PFSK-1 (cell line): Measurements from ENCODE around the gene POLG.

Experiments
- SIN3A ChIP-seq: IDR thresholded peaks from 2 replicates; pipeline ENCODE4 v1.6.1; 2012; ENCODE audit warnings: mild to moderate bottlenecking, low read length, moderate library complexity, borderline replicate concordance; ENCODE audit not compliant: insufficient read depth
- TAF1 ChIP-seq: IDR thresholded peaks from 2 replicates; pipeline ENCODE4 v1.6.1; 2012; ENCODE audit warnings: low read length, control low read depth, borderline replicate concordance; ENCODE audit not compliant: insufficient read depth
- TF ChIP-seq, protein P1 (sequence below), 2 experiments: IDR thresholded peaks; 2 replicates each; pipeline versions ENCODE4 v1.6.1 to v1.8.0; 2011 to 2012; ENCODE audit warnings: low read depth in 2 of 2, low read length in 2 of 2, control low read depth in 1 of 2, inconsistent platforms in 1 of 2, mild to moderate bottlenecking in 1 of 2, moderate library complexity in 1 of 2; ENCODE audit not compliant: insufficient read depth in 1 of 2

DNA sequence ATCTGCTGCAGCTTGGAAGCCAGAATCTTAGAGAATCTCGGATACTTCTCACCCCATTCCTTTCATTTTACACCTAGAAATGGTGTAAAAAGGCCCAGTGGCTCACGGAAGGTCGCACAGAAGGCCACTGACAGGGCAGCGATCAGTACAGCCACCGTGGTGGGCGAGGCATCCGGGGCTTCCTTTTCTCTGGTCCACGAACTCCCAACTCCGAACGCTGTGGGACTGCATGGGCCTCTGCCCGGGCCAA lies 36.3 kb upstream of the POLG start:
- TF ChIP-seq, protein P1, sequence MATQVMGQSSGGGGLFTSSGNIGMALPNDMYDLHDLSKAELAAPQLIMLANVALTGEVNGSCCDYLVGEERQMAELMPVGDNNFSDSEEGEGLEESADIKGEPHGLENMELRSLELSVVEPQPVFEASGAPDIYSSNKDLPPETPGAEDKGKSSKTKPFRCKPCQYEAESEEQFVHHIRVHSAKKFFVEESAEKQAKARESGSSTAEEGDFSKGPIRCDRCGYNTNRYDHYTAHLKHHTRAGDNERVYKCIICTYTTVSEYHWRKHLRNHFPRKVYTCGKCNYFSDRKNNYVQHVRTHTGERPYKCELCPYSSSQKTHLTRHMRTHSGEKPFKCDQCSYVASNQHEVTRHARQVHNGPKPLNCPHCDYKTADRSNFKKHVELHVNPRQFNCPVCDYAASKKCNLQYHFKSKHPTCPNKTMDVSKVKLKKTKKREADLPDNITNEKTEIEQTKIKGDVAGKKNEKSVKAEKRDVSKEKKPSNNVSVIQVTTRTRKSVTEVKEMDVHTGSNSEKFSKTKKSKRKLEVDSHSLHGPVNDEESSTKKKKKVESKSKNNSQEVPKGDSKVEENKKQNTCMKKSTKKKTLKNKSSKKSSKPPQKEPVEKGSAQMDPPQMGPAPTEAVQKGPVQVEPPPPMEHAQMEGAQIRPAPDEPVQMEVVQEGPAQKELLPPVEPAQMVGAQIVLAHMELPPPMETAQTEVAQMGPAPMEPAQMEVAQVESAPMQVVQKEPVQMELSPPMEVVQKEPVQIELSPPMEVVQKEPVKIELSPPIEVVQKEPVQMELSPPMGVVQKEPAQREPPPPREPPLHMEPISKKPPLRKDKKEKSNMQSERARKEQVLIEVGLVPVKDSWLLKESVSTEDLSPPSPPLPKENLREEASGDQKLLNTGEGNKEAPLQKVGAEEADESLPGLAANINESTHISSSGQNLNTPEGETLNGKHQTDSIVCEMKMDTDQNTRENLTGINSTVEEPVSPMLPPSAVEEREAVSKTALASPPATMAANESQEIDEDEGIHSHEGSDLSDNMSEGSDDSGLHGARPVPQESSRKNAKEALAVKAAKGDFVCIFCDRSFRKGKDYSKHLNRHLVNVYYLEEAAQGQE (IDR thresholded peaks at IDR 0.05; ENCODE audit: insufficient read depth in 1 of 2, low read depth in 2 of 2, low read length in 2 of 2), result no peak
- no peak for TF ChIP-seq TAF1
- TF ChIP-seq SIN3A, result no peak
